IMR-90 (cell line): ENCODE results near the gene SV2B. TPM values are rescaled to one million over a fixed set of nuclear protein-coding genes. Genes with fewer than 3 reads are reported as not detected.

Experiments used
- ATAC-seq: fragments of 200-7000 bp; cut with Tn5 transposase; 2 replicates; pipeline ENCODE4 v1.9.1; 2020; ENCODE audit warnings: low read depth, mild to moderate bottlenecking, moderate library complexity
- BruUV-seq: library from RNA; stranded (reverse); fragments of 400-500 nt; replicated peaks from 2 replicates; lab custom pipeline; 2021; lab: Mats Ljungman, UMichigan
- CTCF ChIA-PET: fragments of 300-600 bp; formaldehyde crosslinking; extraction: SDS; loops from one replicate; lab custom pipeline; 2021; ENCODE audit warnings: antibody characterized with exemption; lab: Yijun Ruan, JAX
- POLR2A ChIA-PET: fragments of 300-600 bp; sonication (Branson Sonifier 250); formaldehyde crosslinking; loops from one replicate; lab custom pipeline; 2022; ENCODE audit warnings: antibody characterized with exemption; ENCODE audit not compliant: unreplicated experiment; lab: Charles Lee
- DNase-seq: peaks from one replicate; pipeline ENCODE4 v3.0.0; 2013
- H2AFZ ChIP-seq: replicated peaks from 2 replicates; pipeline ENCODE3; 2013; ENCODE audit warnings: low read length, mild to moderate bottlenecking; ENCODE audit not compliant: poor library complexity
- H2AK5ac ChIP-seq: 2 replicates; pipeline ENCODE4 v1.6.1; 2013; ENCODE audit warnings: low read depth, low read length, inconsistent platforms
- H2AK9ac ChIP-seq: replicated peaks from 2 replicates; pipeline ENCODE3; 2013; ENCODE audit warnings: mild to moderate bottlenecking, low read depth, low read length, moderate library complexity; ENCODE audit not compliant: poor library complexity
- H2BK120ac ChIP-seq: 2 replicates; pipeline ENCODE4 v1.6.1; 2013; ENCODE audit warnings: low read depth, low read length, inconsistent platforms
- H2BK15ac ChIP-seq: 3 replicates; pipeline ENCODE4 v1.6.1; 2013; ENCODE audit warnings: low read depth, low read length, inconsistent platforms
- H2BK20ac ChIP-seq: 2 replicates; pipeline ENCODE4 v1.6.1; 2013; ENCODE audit warnings: low read depth, mild to moderate bottlenecking, inconsistent platforms, low read length, moderate library complexity
- H2BK5ac ChIP-seq: 2 replicates; pipeline ENCODE4 v1.6.1; 2013; ENCODE audit warnings: mild to moderate bottlenecking, low read depth, low read length, inconsistent platforms; ENCODE audit not compliant: poor library complexity, severe bottlenecking
- H3K14ac ChIP-seq: replicated peaks from 2 replicates; pipeline ENCODE4 v1.6.1; 2013; ENCODE audit warnings: low read depth, low read length, inconsistent platforms
- H3K18ac ChIP-seq: 2 replicates; pipeline ENCODE4 v1.6.1; 2013; ENCODE audit warnings: low read depth, low read length, control low read depth
- H3K23ac ChIP-seq: 2 replicates; pipeline ENCODE4 v1.6.1; 2013; ENCODE audit warnings: low read depth, low read length, inconsistent platforms
- H3K27ac ChIP-seq: 2 replicates; pipeline ENCODE4 v1.5.1; 2013; ENCODE audit warnings: mild to moderate bottlenecking, control low read depth, low read length; ENCODE audit not compliant: insufficient read depth
- H3K27me3 ChIP-seq: 2 replicates; pipeline ENCODE4 v1.6.1; 2013; ENCODE audit warnings: low read length; ENCODE audit not compliant: control insufficient read depth, insufficient read depth
- H3K36me3 ChIP-seq: 2 replicates; pipeline ENCODE4 v1.6.1; 2013; ENCODE audit warnings: low read length, mixed read lengths; ENCODE audit not compliant: control insufficient read depth, insufficient read depth
- H3K4ac ChIP-seq: 2 replicates; pipeline ENCODE4 v1.6.1; 2013; ENCODE audit warnings: low read depth, low read length, inconsistent platforms
- H3K4me1 ChIP-seq: 2 replicates; pipeline ENCODE4 v1.6.1; 2013; ENCODE audit warnings: low read length, mixed read lengths; ENCODE audit not compliant: control insufficient read depth, insufficient read depth
- H3K4me2 ChIP-seq: 2 replicates; pipeline ENCODE4 v1.6.1; 2013; ENCODE audit warnings: low read depth, mild to moderate bottlenecking, control low read depth, low read length, moderate library complexity
- H3K4me3 ChIP-seq: 2 replicates; pipeline ENCODE4 v1.5.1; 2013; ENCODE audit warnings: low read depth, mild to moderate bottlenecking, control low read depth, low read length, moderate library complexity; ENCODE audit not compliant: insufficient read depth
- H3K56ac ChIP-seq: 2 replicates; pipeline ENCODE4 v1.6.1; 2013; ENCODE audit warnings: low read length, inconsistent platforms; ENCODE audit not compliant: insufficient read depth; ENCODE audit errors: extremely low read depth
- H3K79me1 ChIP-seq, 2 experiments: 2 replicates each; pipeline ENCODE4 v1.6.1; 2013; ENCODE audit warnings: low read length in 2 of 2, inconsistent platforms in 1 of 2, low read depth in 1 of 2
- H3K9ac ChIP-seq: 2 replicates; pipeline ENCODE4 v1.6.1; 2013; ENCODE audit warnings: low read depth, low read length, control low read depth
- H3K9me1 ChIP-seq: 2 replicates; pipeline ENCODE4 v1.6.1; 2013; ENCODE audit warnings: low read length, inconsistent platforms; ENCODE audit not compliant: insufficient read depth
- H3K9me3 ChIP-seq: 2 replicates; pipeline ENCODE4 v1.6.1; 2013; ENCODE audit warnings: low read length; ENCODE audit not compliant: control insufficient read depth, insufficient read depth
- H4K20me1 ChIP-seq: 2 replicates; pipeline ENCODE4 v1.6.1; 2013; ENCODE audit warnings: low read length, inconsistent platforms; ENCODE audit not compliant: insufficient read depth
- H4K5ac ChIP-seq: 2 replicates; pipeline ENCODE4 v1.6.1; 2013; ENCODE audit warnings: mild to moderate bottlenecking, low read depth, low read length, control low read depth
- H4K8ac ChIP-seq, 2 experiments: 2 replicates each; pipeline ENCODE4 v1.6.1; 2013; ENCODE audit warnings: low read depth in 2 of 2, low read length in 2 of 2, control low read depth in 1 of 2, inconsistent platforms in 1 of 2
- H4K91ac ChIP-seq: 2 replicates; pipeline ENCODE4 v1.6.1; 2013; ENCODE audit warnings: low read depth, low read length, inconsistent platforms; ENCODE audit not compliant: insufficient read depth
- MXI1 ChIP-seq: IDR thresholded peaks from 2 replicates; pipeline ENCODE4 v1.6.1; 2012; ENCODE audit warnings: low read depth, mild to moderate bottlenecking, low read length, moderate library complexity, borderline replicate concordance
- RCOR1 ChIP-seq: IDR thresholded peaks from 2 replicates; pipeline ENCODE4 v1.6.1; 2012; ENCODE audit warnings: mild to moderate bottlenecking, low read length, improper control_type of control experiment; ENCODE audit not compliant: insufficient replicate concordance
- WGBS, 2 experiments: methylation state at CpG; one replicate each; pipeline versions ENCODE4 v1.1.5 to v1.1.7; 2013; ENCODE audit warnings: missing lambda C conversion rate in 2 of 2; ENCODE audit not compliant: insufficient read length in 1 of 2; ENCODE audit errors: extremely low coverage in 2 of 2; 5-methylcytosine and 5-hydroxymethylcytosine counted together
- dilution Hi-C: fragments of 300-500 bp; cut with HindIII; formaldehyde crosslinking; loops from one replicate; pipeline ENCODE4 v1.14.3; 2018; ENCODE audit warnings: low sequenced_read_pairs; ENCODE audit not compliant: unreplicated experiment
- in situ Hi-C: fragments of 300-500 bp; cut with MboI; formaldehyde crosslinking; loops from 3 replicates; pipeline ENCODE4 v1.14.3; 2019; ENCODE audit warnings: low sequenced_read_pairs, inconsistent platforms, mixed read lengths
- intact Hi-C: fragments of 100-400 bp; cut with micrococcal nuclease; formaldehyde crosslinking; loops from 2 replicates; pipeline ENCODE4 v1.10.0; 2022
- polyA plus RNA-seq, 3 experiments: library from polyadenylated mRNA; depleted of rRNA; stranded (reverse); fragments of >200 nt; gene quantifications; 2 replicates each; pipeline ENCODE4 v1.2.3, GENCODE V29; 2012; ENCODE audit warnings: low replicate concordance in 1 of 3
- total RNA-seq: library from RNA; depleted of rRNA; stranded (reverse); fragments of >200 nt; gene quantifications from 2 replicates; pipeline ENCODE4 v1.2.3, GENCODE V29; 2012
- TF ChIP-seq, protein P1 (sequence below): fragments of 150-350 bp; IDR thresholded peaks from 2 replicates; pipeline ENCODE4 v1.6.1; 2016; ENCODE audit warnings: low read depth, mild to moderate bottlenecking, low read length, moderate library complexity, borderline replicate concordance

SV2B gene
- total and polyA plus RNA-seq, 2 of the 4 experiments (the other 2 are of a cell fraction) = not detected

DNA sequence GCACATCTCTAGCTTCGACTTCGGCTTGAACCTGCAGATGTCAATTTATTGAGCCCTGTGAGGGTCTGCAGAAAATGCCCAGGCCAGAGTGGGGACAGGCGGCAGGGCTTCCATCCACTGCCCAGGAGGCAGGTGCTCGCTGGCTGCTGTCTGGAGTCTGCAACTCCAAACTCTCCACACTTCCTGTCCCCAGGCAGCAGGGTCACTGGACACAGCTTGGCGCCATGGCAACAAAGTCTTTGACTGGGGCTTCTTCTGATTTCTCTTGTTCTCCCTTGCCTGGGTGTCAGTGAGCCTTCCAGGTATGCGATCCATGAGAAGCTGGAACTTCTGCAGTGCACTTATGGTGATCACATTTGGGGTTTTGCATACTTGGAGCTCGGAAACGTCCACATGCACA lies 33.5 kb downstream of the SV2B start:
- H3K4me1 ChIP-seq = no peaks in the 10 kb centered on the region
- H2BK120ac ChIP-seq = no peak overlapping the region
- H3K79me1 ChIP-seq = no peaks in the 10 kb centered on the region
- H2AK9ac ChIP-seq = no peak overlapping the region
- no peak overlapping the region for H3K18ac ChIP-seq
- no peak overlapping the region for H2AFZ ChIP-seq
- H2BK20ac ChIP-seq = no peak overlapping the region
- no peaks in the 10 kb centered on the region for H3K9me3 ChIP-seq
- BruUV-seq = no TSS peak
- intact Hi-C loops (no loop called here), in situ Hi-C loops (no loop called here), dilution Hi-C loops (no loop called here)
- no peaks in the 10 kb centered on the region for H3K36me3 ChIP-seq
- no peak overlapping the region for H3K27ac ChIP-seq
- H3K27me3 ChIP-seq = no peaks in the 10 kb centered on the region; the same call in 1 of the 2 replicates
- no peak overlapping the region for H3K23ac ChIP-seq
- no peaks in the 10 kb centered on the region for H4K20me1 ChIP-seq
- H3K9me1 ChIP-seq = no peaks in the 10 kb centered on the region
- ChIA-PET CTCF (no interaction called here), POLR2A (no interaction called here)
- no peak overlapping the region for H4K91ac ChIP-seq
- no peak overlapping the region for H3K4me2 ChIP-seq
- H3K9ac ChIP-seq = no peak overlapping the region
- no peak for DNase-seq
- H2BK15ac ChIP-seq = no peak overlapping the region
- H2BK5ac ChIP-seq = no peak overlapping the region
- TF ChIP-seq, protein P1, sequence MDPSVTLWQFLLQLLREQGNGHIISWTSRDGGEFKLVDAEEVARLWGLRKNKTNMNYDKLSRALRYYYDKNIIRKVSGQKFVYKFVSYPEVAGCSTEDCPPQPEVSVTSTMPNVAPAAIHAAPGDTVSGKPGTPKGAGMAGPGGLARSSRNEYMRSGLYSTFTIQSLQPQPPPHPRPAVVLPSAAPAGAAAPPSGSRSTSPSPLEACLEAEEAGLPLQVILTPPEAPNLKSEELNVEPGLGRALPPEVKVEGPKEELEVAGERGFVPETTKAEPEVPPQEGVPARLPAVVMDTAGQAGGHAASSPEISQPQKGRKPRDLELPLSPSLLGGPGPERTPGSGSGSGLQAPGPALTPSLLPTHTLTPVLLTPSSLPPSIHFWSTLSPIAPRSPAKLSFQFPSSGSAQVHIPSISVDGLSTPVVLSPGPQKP = no peak
- TF ChIP-seq MXI1 (no peak), RCOR1 (no peak)
- 62% methylated on average over 5 of the region's 8 CpGs; no CpG with 5 or more reads in 1 of the 2 experiments for WGBS, 2 experiments
- no peak overlapping the region for H3K4ac ChIP-seq
- H3K14ac ChIP-seq = no peak overlapping the region
- H4K8ac ChIP-seq = no peak overlapping the region
- no peak overlapping the region for H3K56ac ChIP-seq
- H3K4me3 ChIP-seq = no peak overlapping the region
- no peak overlapping the region for H4K5ac ChIP-seq
- ATAC-seq = no peak
- H2AK5ac ChIP-seq = no peak overlapping the region
